Head of caudate nucleus (tissue), 42 donors: ENCODE results near the gene RHBDF2.
"Not testable (repeated sequence)": the region's sequence is repeated elsewhere in the genome, so short reads cannot be mapped to it uniquely, and the experiment has no call there.

ENCODE experiments used
- DNase-seq, 42 donors: peaks; one replicate each; pipeline versions ENCODE4 v3.0.0 to v3.0.0-alpha.2; 2020 to 2021; ENCODE audit warnings: mixed read lengths in 7 of 42
- intact Hi-C: fragments of 100-400 bp; cut with DNase I; formaldehyde crosslinking; loops from one replicate; pipeline ENCODE4 v1.15.0; 2022

RHBDF2 gene

GRCh38 chr17:76528528-76529223 lies 27.5 kb upstream of the RHBDF2 start:
- intact Hi-C loops: loop anchor here (10.0 kb wide), 1 partner anchor 96 kb away; no protein-coding TSS in a partner anchor
- DNase-seq: no peak

- DNase-seq: no peak
- intact Hi-C loops: loop anchor here (10.0 kb wide), 1 partner anchor 97 kb away; no protein-coding TSS in a partner anchor
Measured at GRCh38 chr17:76528156-76528527, 26.9 kb upstream of the RHBDF2 start.

- no peak for DNase-seq
- intact Hi-C loops: loop anchor here (10.0 kb wide), 1 partner anchor 97 kb away; no protein-coding TSS in a partner anchor
Measured at GRCh38 chr17:76527430-76528111, 26.3 kb upstream of the RHBDF2 start.

- intact Hi-C loops: loop anchor here (10.0 kb wide), 1 partner anchor 98 kb away; no protein-coding TSS in a partner anchor
- DNase-seq: not testable (repeated sequence)
Measured at GRCh38 chr17:76527016-76527415, 25.8 kb upstream of the RHBDF2 start.

GRCh38 chr17:76525513-76525833 lies 24.2 kb upstream of the RHBDF2 start:
- intact Hi-C loops: loop anchor here (10.0 kb wide), 1 partner anchor 99 kb away; no protein-coding TSS in a partner anchor
- DNase-seq: not testable (repeated sequence)

GRCh38 chr17:76524598-76525512 lies 23.6 kb upstream of the RHBDF2 start:
- no peak for DNase-seq
- intact Hi-C loops: loop anchor here (10.0 kb wide), 1 partner anchor 100 kb away; no protein-coding TSS in a partner anchor

GRCh38 chr17:76523084-76524037 lies 22.1 kb upstream of the RHBDF2 start:
- DNase-seq: peak; percentile 49 to 92 (median 80)
- intact Hi-C loops: loop anchor here (1.0 to 10.0 kb wide), 2 partner anchors 23 to 101 kb away; no protein-coding TSS in a partner anchor

GRCh38 chr17:76521683-76522082 lies 20.5 kb upstream of the RHBDF2 start:
- DNase-seq: not testable (repeated sequence)
- intact Hi-C loops: loop anchor here (10.0 kb wide), 1 partner anchor 103 kb away; no protein-coding TSS in a partner anchor

GRCh38 chr17:76521262-76521661 lies 20.0 kb upstream of the RHBDF2 start:
- intact Hi-C loops: loop anchor here (10.0 kb wide), 1 partner anchor 104 kb away; no protein-coding TSS in a partner anchor

GRCh38 chr17:76519048-76519966 lies 18.1 kb upstream of the RHBDF2 start:
- intact Hi-C loops: no loop called here

More at GRCh38 chr17:76521262-76521661, 20.0 kb upstream of the RHBDF2 start:
- DNase-seq: no peak

GRCh38 chr17:76517638-76518038 lies 16.4 kb upstream of the RHBDF2 start:
- DNase-seq: no peak
- intact Hi-C loops: no loop called here

More at GRCh38 chr17:76519048-76519966, 18.1 kb upstream of the RHBDF2 start:
- DNase-seq: no peak

GRCh38 chr17:76515274-76515949 lies 14.2 kb upstream of the RHBDF2 start:
- DNase-seq: peak in 6 of 42 donors; percentile 14 to 66 (median 48)
- intact Hi-C loops: no loop called here

GRCh38 chr17:76514355-76514754 lies 13.1 kb upstream of the RHBDF2 start:
- intact Hi-C loops, DNase-seq: not testable (repeated sequence)

GRCh38 chr17:76513306-76513692 lies 12.1 kb upstream of the RHBDF2 start:
- no peak for DNase-seq
- intact Hi-C loops: no loop called here

GRCh38 chr17:76512366-76513305 lies 11.4 kb upstream of the RHBDF2 start:
- intact Hi-C loops: no loop called here
- DNase-seq: no peak
